ENCODE data around the gene ENKD1.

ENKD1 gene

DNA sequence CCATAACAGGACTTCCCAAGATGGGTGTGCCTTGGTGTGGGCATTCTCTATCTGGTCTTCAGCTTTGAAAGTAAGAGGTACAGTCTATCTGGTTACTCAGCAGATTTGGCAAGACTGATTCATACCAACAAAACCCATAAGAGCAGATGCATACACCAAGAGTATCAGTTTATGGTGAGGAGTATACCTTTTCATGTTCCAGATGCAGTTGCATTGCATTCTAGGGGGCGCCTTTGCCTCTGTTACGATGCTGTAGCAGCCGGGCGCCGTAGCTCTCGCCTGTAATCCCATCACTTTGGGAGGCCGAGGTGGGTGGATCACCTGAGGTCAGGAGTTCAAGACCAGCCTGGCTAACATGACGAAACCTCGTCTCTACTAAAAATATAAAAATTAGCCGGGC is 52.7 kb downstream of the ENKD1 start:
- no peak overlapping the region for H3K9ac ChIP-seq (ENCODE audit: low read length)
- peaks cover 7% of the 10 kb centered on the region for H3K79me2 ChIP-seq (ENCODE audit: insufficient read depth, low read length)
- H3K4me3 ChIP-seq (ENCODE audit: low read depth, low read length, poor library complexity, severe bottlenecking), result no peak overlapping the region
- H3K36me3 ChIP-seq (ENCODE audit: insufficient read depth, low read length), result peaks cover 76% of the 10 kb centered on the region
- no peaks in the 10 kb centered on the region for H4K20me1 ChIP-seq (ENCODE audit: insufficient read depth, low read length)
- no peaks in the 10 kb centered on the region for H3F3A ChIP-seq (ENCODE audit: insufficient read depth, low read length)
- H3K4me2 ChIP-seq (ENCODE audit: low read length), result no peak overlapping the region
- H3K27me3 ChIP-seq (ENCODE audit: insufficient read depth, low read length), result no peaks in the 10 kb centered on the region
- H3K9me2 ChIP-seq (ENCODE audit: low read depth, low read length), result no peaks in the 10 kb centered on the region
- H3K9me3 ChIP-seq (ENCODE audit: low read length), result no peaks in the 10 kb centered on the region
- no peaks in the 10 kb centered on the region for H3K4me1 ChIP-seq (ENCODE audit: insufficient read depth, low read length, severe bottlenecking)
- no peak for TF ChIP-seq EZH2 (IDR thresholded peaks at IDR 0.05; ENCODE audit: borderline replicate concordance, low read length)
- TF ChIP-seq CTCF (IDR thresholded peaks at IDR 0.05; ENCODE audit: low read length), result peak; percentile 45
- no peak overlapping the region for H2AFZ ChIP-seq (ENCODE audit: low read length)
- H3K27ac ChIP-seq (ENCODE audit: low read depth, low read length, poor library complexity, severe bottlenecking), result no peak overlapping the region
